Skeletal muscle satellite cell (primary cell): Measurements from ENCODE around the gene COG6.

Experiments used
- H3K27me3 ChIP-seq: 2 replicates; pipeline ENCODE4 v1.7.0; 2013; ENCODE audit warnings: low read length; ENCODE audit not compliant: control insufficient read depth, insufficient read depth
- H3K36me3 ChIP-seq: 2 replicates; pipeline ENCODE4 v1.7.0; 2013; ENCODE audit warnings: mild to moderate bottlenecking, control low read depth, low read length; ENCODE audit not compliant: insufficient read depth
- H3K4me1 ChIP-seq: 2 replicates; pipeline ENCODE4 v1.7.0; 2013; ENCODE audit warnings: low read length; ENCODE audit not compliant: control insufficient read depth, insufficient read depth
- H3K4me2 ChIP-seq: 2 replicates; pipeline ENCODE4 v1.7.0; 2013; ENCODE audit warnings: mild to moderate bottlenecking, low read length
- H3K4me3 ChIP-seq: 2 replicates; pipeline ENCODE4 v1.7.0; 2013; ENCODE audit warnings: low read length
- H3K9ac ChIP-seq: 2 replicates; pipeline ENCODE4 v1.7.0; 2013; ENCODE audit warnings: mild to moderate bottlenecking, low read depth, low read length, moderate library complexity
- H3K9me3 ChIP-seq: replicated peaks from 2 replicates; pipeline ENCODE4 v1.7.0; 2013; ENCODE audit warnings: mild to moderate bottlenecking, control low read depth, low read length

Gene COG6

DNA sequence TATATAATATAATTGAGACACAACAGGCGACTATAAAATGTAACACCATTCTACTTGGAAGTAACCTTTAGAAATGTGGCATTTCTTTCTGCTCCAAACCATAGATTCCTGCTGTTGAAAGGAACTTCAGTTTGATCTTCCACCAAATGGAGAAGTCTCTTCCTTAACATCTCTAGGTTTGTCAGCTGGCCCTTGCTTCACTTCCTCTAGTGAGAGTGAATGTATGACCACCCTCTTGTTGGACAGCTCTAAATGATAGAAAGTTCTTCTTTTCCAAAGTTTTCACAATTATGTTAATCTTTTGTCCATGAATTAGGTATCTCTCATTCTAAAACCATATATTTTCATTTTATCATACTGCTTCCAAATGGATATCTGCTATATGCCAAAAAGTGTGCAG is 13.8 kb upstream of the COG6 start:
- H3K36me3 ChIP-seq, result no peaks in the 10 kb centered on the region
- H3K4me3 ChIP-seq, result no peak overlapping the region
- H3K9me3 ChIP-seq, result no peaks in the 10 kb centered on the region
- H3K27me3 ChIP-seq, result peaks cover 23% of the 10 kb centered on the region
- no peak overlapping the region for H3K9ac ChIP-seq
- H3K4me2 ChIP-seq, result no peak overlapping the region
- H3K4me1 ChIP-seq, result no peaks in the 10 kb centered on the region

DNA sequence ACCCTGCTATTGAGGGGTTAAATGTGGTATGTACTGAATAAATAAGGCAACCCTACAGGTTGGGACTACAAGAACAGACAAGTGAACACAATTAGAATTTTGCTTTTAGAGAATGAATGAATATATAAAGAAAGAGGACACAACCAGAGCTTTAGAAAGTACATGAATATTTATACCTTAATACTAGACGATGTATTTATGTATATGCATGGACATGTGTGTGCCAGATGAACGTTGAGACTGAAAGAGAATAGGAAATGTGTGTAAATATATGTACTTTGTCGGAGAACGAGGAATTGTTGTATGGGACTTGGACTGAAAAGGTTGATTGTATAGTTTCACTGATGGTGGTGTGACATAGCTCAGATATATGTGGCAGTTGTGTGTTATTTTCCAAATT is 9.3 kb upstream of the COG6 start:
- H3K9me3 ChIP-seq, result no peaks in the 10 kb centered on the region
- no peak overlapping the region for H3K9ac ChIP-seq
- H3K27me3 ChIP-seq, result peaks cover 6% of the 10 kb centered on the region
- H3K4me2 ChIP-seq, result no peak overlapping the region
- no peak overlapping the region for H3K4me3 ChIP-seq
- H3K4me1 ChIP-seq, result no peaks in the 10 kb centered on the region
- no peaks in the 10 kb centered on the region for H3K36me3 ChIP-seq

DNA sequence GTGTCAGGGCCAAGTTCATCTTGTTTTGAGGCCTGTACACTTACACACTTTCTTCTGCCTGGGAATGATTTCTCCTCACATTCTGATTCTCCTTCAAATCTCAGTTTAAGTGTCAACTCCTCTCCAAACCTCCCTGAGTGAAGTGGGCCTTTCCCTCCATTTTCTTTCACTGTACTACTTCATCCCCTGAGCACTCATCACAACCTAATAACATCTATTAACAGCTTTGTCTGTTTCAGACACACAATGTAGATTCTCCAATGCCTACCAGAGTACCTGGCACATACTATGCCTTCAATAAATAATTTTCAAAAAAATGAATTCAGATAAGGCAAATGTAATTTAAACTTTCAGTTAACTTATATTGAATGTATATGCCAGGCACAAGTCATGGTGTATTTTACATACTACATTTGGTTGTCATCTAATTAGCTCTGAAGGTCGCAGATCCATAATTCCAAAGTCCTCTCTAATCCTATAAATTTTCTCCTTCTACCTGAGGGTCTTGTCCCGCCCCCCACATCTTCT is 357 bp upstream of the COG6 start:
- Histone ChIP-seq H3K4me1 (peaks cover 7% of the 10 kb centered on the region), H3K27me3 (no peaks in the 10 kb centered on the region), H3K9me3 (no peaks in the 10 kb centered on the region), H3K36me3 (no peaks in the 10 kb centered on the region), H3K9ac (peak overlapping the region; percentile 88), H3K4me3 (peak overlapping the region; percentile 94), H3K4me2 (peak overlapping the region; percentile 93)

DNA sequence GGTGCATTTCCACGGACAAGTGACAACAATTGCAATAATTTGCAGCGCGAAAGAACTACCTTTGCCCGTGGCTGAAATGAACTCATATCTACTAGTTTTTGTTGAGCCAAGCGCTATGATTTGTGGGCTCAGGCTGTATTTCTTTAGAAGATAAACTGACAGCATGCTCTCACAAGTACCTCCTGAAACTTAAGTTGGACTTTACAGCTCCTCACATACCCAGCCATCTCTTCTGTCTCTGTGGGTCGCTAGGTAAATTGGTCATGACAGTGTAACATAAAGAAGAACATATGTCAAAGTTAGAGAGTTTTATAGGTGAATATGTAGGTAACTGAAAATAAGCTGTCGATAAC is 839 bp downstream of the COG6 start:
- H3K4me1 ChIP-seq, result peaks cover 7% of the 10 kb centered on the region
- H3K4me2 ChIP-seq, result peak overlapping the region; percentile 93

GRCh38 chr13:39663508-39663907 is 8.0 kb downstream of the COG6 start:
- Histone ChIP-seq H3K9me3 (no peaks in the 10 kb centered on the region), H3K27me3 (no peaks in the 10 kb centered on the region), H3K9ac (no peak overlapping the region), H3K4me3 (no peak overlapping the region), H3K4me2 (no peak overlapping the region), H3K4me1 (no peaks in the 10 kb centered on the region), H3K36me3 (peaks cover 16% of the 10 kb centered on the region)

More for the DNA sequence above, 839 bp downstream of the COG6 start:
- Histone ChIP-seq H3K4me3 (peak overlapping the region; percentile 94), H3K27me3 (no peaks in the 10 kb centered on the region), H3K9me3 (no peaks in the 10 kb centered on the region), H3K9ac (peak overlapping the region; percentile 88), H3K36me3 (peaks cover 8% of the 10 kb centered on the region)

DNA sequence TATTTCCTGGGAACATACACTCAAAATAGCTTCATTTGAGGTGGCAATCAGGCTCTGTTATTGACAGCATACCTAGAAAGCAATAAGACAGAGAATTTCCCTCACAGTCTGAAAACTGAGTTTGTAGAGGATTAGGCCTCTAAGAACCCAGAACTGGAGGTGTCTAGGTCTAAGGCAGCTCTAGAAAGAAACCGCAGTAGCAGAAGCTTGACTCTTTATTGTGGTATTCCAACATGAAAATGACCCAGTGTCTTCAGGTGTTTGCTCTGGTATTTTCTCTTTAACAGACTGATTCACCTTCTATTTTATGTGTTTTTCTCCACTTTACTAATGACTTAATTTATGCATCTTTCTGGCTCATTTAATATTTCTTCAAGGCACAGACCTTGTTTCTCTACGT is 8.5 kb downstream of the COG6 start:
- peaks cover 16% of the 10 kb centered on the region for H3K36me3 ChIP-seq
- no peaks in the 10 kb centered on the region for H3K27me3 ChIP-seq
- H3K9me3 ChIP-seq, result no peaks in the 10 kb centered on the region
- H3K4me2 ChIP-seq, result no peak overlapping the region
- H3K9ac ChIP-seq, result no peak overlapping the region
- H3K4me3 ChIP-seq, result no peak overlapping the region
- no peaks in the 10 kb centered on the region for H3K4me1 ChIP-seq

- Histone ChIP-seq H3K4me1 (no peaks in the 10 kb centered on the region), H3K4me3 (no peak overlapping the region), H3K36me3 (peaks cover 13% of the 10 kb centered on the region), H3K27me3 (no peaks in the 10 kb centered on the region), H3K9ac (no peak overlapping the region), H3K4me2 (no peak overlapping the region), H3K9me3 (no peaks in the 10 kb centered on the region)
Measured at GRCh38 chr13:39665763-39666162, 10.3 kb downstream of the COG6 start.

DNA sequence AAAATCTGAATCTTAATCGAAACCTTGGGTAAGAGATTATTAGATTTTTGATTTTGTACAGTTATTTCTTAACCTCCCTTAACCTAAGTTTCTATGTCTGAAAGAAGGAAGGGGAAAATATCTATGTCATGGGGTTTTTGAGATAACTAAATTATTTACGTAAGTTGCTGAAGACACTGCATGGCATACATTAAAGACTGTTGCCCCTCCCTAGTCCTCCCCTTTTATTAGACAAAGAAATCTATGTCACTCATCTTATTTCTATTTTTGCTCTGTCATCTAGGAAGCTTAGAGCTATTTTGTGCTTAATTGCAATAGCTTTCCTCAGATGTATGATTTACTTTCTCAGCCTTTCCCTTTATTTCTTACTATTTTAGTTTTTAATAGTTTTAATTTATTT is 15.0 kb downstream of the COG6 start:
- H3K36me3 ChIP-seq, result peaks cover 13% of the 10 kb centered on the region
- no peak overlapping the region for H3K9ac ChIP-seq
- H3K4me3 ChIP-seq, result no peak overlapping the region
- no peak overlapping the region for H3K4me2 ChIP-seq
- H3K27me3 ChIP-seq, result no peaks in the 10 kb centered on the region
- no peaks in the 10 kb centered on the region for H3K9me3 ChIP-seq
- H3K4me1 ChIP-seq, result no peaks in the 10 kb centered on the region

DNA sequence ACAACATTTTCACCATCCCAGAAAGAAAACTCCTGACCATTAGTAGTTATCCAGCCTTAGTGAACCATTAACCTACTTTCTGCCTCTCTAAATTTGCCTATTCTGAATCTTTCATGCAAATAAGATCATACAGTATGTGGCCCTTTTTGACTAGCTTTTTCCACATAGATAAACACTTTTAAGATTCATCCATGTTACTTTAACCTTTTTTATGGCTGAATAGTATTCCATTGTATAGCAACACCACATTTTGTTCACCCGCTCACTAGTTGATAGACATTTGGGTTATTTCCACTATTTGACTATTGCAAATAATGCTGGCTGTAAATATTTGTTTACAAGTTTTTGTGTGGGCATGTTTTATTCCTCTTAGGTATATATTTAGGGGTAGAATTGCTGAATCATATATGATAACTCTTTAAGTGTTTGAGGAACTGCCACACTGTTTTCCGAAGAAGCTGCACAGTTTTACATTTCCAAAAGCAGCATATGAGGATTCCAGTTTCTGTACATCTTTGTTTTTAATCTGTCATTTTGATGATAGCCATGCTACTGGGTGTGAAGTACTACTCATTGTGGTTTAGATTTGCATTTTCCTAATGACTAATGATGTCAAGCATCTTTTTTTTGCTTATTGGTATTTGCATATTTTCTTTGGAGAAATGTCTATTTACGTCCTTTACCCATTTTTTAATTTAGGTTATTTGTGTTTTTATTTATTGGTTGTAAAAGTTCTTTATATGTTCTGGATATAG is 17.1 kb downstream of the COG6 start:
- Histone ChIP-seq H3K36me3 (peaks cover 6% of the 10 kb centered on the region), H3K9me3 (no peaks in the 10 kb centered on the region), H3K9ac (no peak overlapping the region), H3K4me3 (no peak overlapping the region), H3K4me1 (no peaks in the 10 kb centered on the region), H3K27me3 (no peaks in the 10 kb centered on the region), H3K4me2 (no peak overlapping the region)

DNA sequence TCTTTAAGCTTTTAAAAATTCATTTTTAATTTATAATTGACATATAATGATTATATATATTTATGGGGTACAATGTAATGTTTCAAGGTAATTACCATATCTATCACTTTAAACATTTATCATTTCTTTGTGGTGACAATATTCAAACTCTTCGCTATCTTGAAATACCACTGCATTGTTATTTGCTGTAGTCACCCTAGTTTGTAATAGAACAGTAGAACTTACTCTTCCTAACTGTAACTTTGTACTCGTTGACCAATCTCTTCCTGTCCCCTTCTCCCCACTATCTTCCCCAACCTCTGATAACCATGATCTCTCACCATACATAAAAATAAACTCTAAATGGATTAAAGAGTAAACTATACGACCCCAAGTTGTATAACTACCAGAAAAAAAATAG is 20.4 kb downstream of the COG6 start:
- H3K9me3 ChIP-seq, result no peaks in the 10 kb centered on the region
- peaks cover 24% of the 10 kb centered on the region for H3K36me3 ChIP-seq
- no peaks in the 10 kb centered on the region for H3K27me3 ChIP-seq
- H3K4me3 ChIP-seq, result no peak overlapping the region
- H3K4me2 ChIP-seq, result no peak overlapping the region
- no peaks in the 10 kb centered on the region for H3K4me1 ChIP-seq
- no peak overlapping the region for H3K9ac ChIP-seq

- H3K9me3 ChIP-seq, result no peaks in the 10 kb centered on the region
- H3K4me1 ChIP-seq, result no peaks in the 10 kb centered on the region
- peaks cover 29% of the 10 kb centered on the region for H3K36me3 ChIP-seq
- H3K9ac ChIP-seq, result no peak overlapping the region
- H3K4me2 ChIP-seq, result no peak overlapping the region
- no peak overlapping the region for H3K4me3 ChIP-seq
- H3K27me3 ChIP-seq, result no peaks in the 10 kb centered on the region
Measured at GRCh38 chr13:39676315-39676876, 20.9 kb downstream of the COG6 start.

- Histone ChIP-seq H3K4me2 (no peak overlapping the region), H3K9ac (no peak overlapping the region), H3K27me3 (no peaks in the 10 kb centered on the region), H3K4me3 (no peak overlapping the region), H3K4me1 (no peaks in the 10 kb centered on the region), H3K9me3 (no peaks in the 10 kb centered on the region), H3K36me3 (peaks cover 24% of the 10 kb centered on the region)
Measured at GRCh38 chr13:39682310-39682709, 26.8 kb downstream of the COG6 start.
